WI38 (cell line): Measurements from ENCODE around the gene NLGN1.

Experiments used
- H3K4me3 ChIP-seq: 2 replicates; pipeline ENCODE4 v1.5.1; 2011; ENCODE audit warnings: low read depth, mild to moderate bottlenecking, control low read depth, low read length
- CTCF ChIP-seq: IDR thresholded peaks from 2 replicates; pipeline ENCODE4 v1.5.1; 2012; ENCODE audit warnings: low read depth, mild to moderate bottlenecking, control low read depth, low read length

The NLGN1 gene

GRCh38 chr3:173404156-173404555, 6.6 kb downstream of the NLGN1 start:
- TF ChIP-seq CTCF: no peak

GRCh38 chr3:173410436-173410835, 12.9 kb downstream of the NLGN1 start:
- no peak for TF ChIP-seq CTCF
- no peak overlapping the region for H3K4me3 ChIP-seq

More at GRCh38 chr3:173404156-173404555, 6.6 kb downstream of the NLGN1 start:
- H3K4me3 ChIP-seq: no peak overlapping the region

- H3K4me3 ChIP-seq: no peak overlapping the region
- TF ChIP-seq CTCF: no peak
Measured at GRCh38 chr3:173410849-173411248, 13.3 kb downstream of the NLGN1 start.

GRCh38 chr3:173411375-173411973, 13.9 kb downstream of the NLGN1 start:
- H3K4me3 ChIP-seq: no peak overlapping the region
- peak; percentile 34 for TF ChIP-seq CTCF

GRCh38 chr3:173416070-173416469, 18.5 kb downstream of the NLGN1 start:
- TF ChIP-seq CTCF: no peak
- H3K4me3 ChIP-seq: no peak overlapping the region

GRCh38 chr3:173429076-173429475, 31.5 kb downstream of the NLGN1 start:
- H3K4me3 ChIP-seq: no peak overlapping the region
- TF ChIP-seq CTCF: no peak

- TF ChIP-seq CTCF: no peak
Measured at GRCh38 chr3:173429527-173429926, 32.0 kb downstream of the NLGN1 start.

More at GRCh38 chr3:173429527-173429926, 32.0 kb downstream of the NLGN1 start:
- H3K4me3 ChIP-seq: no peak overlapping the region
